ENCODE data around the gene TRPC4.

The TRPC4 gene

GRCh38 chr13:37645181-37645740, 224.3 kb downstream of the TRPC4 start:
- no peak overlapping the region for H3K4me3 ChIP-seq (ENCODE audit: low read length)
- no peaks in the 10 kb centered on the region for H3K4me1 ChIP-seq (ENCODE audit: control insufficient read depth, insufficient read depth, low read length)
- no peaks in the 10 kb centered on the region for H3K27me3 ChIP-seq (ENCODE audit: control insufficient read depth, insufficient read depth, low read length)
- H3K9ac ChIP-seq (ENCODE audit: low read length): no peak overlapping the region
- no peaks in the 10 kb centered on the region for H3K36me3 ChIP-seq (ENCODE audit: control insufficient read depth, insufficient read depth, low read length)
- H3K27ac ChIP-seq (ENCODE audit: low read depth, low read length): no peak overlapping the region

DNA sequence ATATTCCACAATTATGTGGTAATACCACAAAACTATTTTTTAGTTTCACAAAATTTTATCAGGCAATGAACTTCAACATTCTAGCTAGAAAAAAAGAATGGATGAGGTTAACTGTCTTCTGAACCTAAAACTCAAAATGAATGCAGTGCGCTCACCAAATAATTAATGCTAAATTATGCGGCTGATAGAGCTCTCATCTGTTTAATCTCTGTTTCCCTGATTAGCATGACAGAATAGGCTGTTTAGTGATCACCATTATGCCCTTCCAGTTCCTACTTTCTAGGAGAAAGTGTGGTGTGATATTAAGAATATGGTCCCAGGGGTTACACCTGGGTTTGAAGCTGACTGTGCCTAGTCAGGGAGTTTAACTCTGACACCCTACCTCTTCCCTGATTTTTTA, 228.2 kb downstream of the TRPC4 start:
- Histone ChIP-seq H3K27ac (ENCODE audit: low read depth, low read length) (no peak overlapping the region), H3K9ac (ENCODE audit: low read length) (no peak overlapping the region), H3K4me3 (ENCODE audit: low read length) (no peak overlapping the region), H3K4me1 (ENCODE audit: control insufficient read depth, insufficient read depth, low read length) (no peaks in the 10 kb centered on the region), H3K36me3 (ENCODE audit: control insufficient read depth, insufficient read depth, low read length) (no peaks in the 10 kb centered on the region), H3K27me3 (ENCODE audit: control insufficient read depth, insufficient read depth, low read length) (no peaks in the 10 kb centered on the region)

GRCh38 chr13:37640499-37640898, 229.1 kb downstream of the TRPC4 start:
- H3K27ac ChIP-seq (ENCODE audit: low read depth, low read length): no peak overlapping the region
- H3K27me3 ChIP-seq (ENCODE audit: control insufficient read depth, insufficient read depth, low read length): no peaks in the 10 kb centered on the region
- H3K9ac ChIP-seq (ENCODE audit: low read length): no peak overlapping the region
- H3K4me3 ChIP-seq (ENCODE audit: low read length): no peak overlapping the region
- H3K4me1 ChIP-seq (ENCODE audit: control insufficient read depth, insufficient read depth, low read length): no peaks in the 10 kb centered on the region
- no peaks in the 10 kb centered on the region for H3K36me3 ChIP-seq (ENCODE audit: control insufficient read depth, insufficient read depth, low read length)

DNA sequence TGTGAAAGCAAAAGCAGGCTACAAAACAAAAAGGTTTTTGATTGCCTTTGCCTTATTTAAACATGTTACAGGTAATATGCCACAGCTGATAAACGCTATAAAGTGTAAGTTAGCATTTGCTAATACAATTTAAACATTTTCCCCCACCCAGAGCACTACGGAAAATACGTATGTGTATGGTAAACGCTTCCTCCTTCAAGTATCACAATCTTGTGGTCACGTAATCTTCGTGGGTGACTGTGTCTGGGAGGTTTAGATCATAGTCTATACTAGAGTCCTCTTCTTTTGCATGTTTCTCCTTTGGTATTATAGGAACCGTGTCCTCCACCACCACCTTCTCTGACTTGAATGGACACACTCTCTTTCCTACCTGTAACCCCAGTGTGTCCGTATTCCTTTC, 232.9 kb downstream of the TRPC4 start:
- H3K27me3 ChIP-seq (ENCODE audit: control insufficient read depth, insufficient read depth, low read length): no peaks in the 10 kb centered on the region
- no peak overlapping the region for H3K9ac ChIP-seq (ENCODE audit: low read length)
- no peak overlapping the region for H3K4me3 ChIP-seq (ENCODE audit: low read length)
- no peak overlapping the region for H3K27ac ChIP-seq (ENCODE audit: low read depth, low read length)
- H3K36me3 ChIP-seq (ENCODE audit: control insufficient read depth, insufficient read depth, low read length): no peaks in the 10 kb centered on the region
- no peaks in the 10 kb centered on the region for H3K4me1 ChIP-seq (ENCODE audit: control insufficient read depth, insufficient read depth, low read length)

- Histone ChIP-seq H3K36me3 (ENCODE audit: control insufficient read depth, insufficient read depth, low read length) (no peaks in the 10 kb centered on the region), H3K27ac (ENCODE audit: low read depth, low read length) (no peak overlapping the region), H3K27me3 (ENCODE audit: control insufficient read depth, insufficient read depth, low read length) (no peaks in the 10 kb centered on the region), H3K4me3 (ENCODE audit: low read length) (no peak overlapping the region), H3K9ac (ENCODE audit: low read length) (no peak overlapping the region), H3K4me1 (ENCODE audit: control insufficient read depth, insufficient read depth, low read length) (peaks cover 3% of the 10 kb centered on the region)
Measured at GRCh38 chr13:37632294-37632693, 237.3 kb downstream of the TRPC4 start.

- H3K4me3 ChIP-seq (ENCODE audit: low read length): no peak overlapping the region
- H3K9ac ChIP-seq (ENCODE audit: low read length): no peak overlapping the region
- H3K4me1 ChIP-seq (ENCODE audit: control insufficient read depth, insufficient read depth, low read length): peaks cover 3% of the 10 kb centered on the region
- H3K27ac ChIP-seq (ENCODE audit: low read depth, low read length): no peak overlapping the region
- H3K27me3 ChIP-seq (ENCODE audit: control insufficient read depth, insufficient read depth, low read length): no peaks in the 10 kb centered on the region
- H3K36me3 ChIP-seq (ENCODE audit: control insufficient read depth, insufficient read depth, low read length): no peaks in the 10 kb centered on the region
Measured at GRCh38 chr13:37627428-37627827, 242.1 kb downstream of the TRPC4 start.

GRCh38 chr13:37621811-37622361, 247.7 kb downstream of the TRPC4 start:
- Histone ChIP-seq H3K36me3 (ENCODE audit: control insufficient read depth, insufficient read depth, low read length) (no peaks in the 10 kb centered on the region), H3K4me1 (ENCODE audit: control insufficient read depth, insufficient read depth, low read length) (no peaks in the 10 kb centered on the region), H3K27ac (ENCODE audit: low read depth, low read length) (no peak overlapping the region), H3K9ac (ENCODE audit: low read length) (no peak overlapping the region), H3K27me3 (ENCODE audit: control insufficient read depth, insufficient read depth, low read length) (no peaks in the 10 kb centered on the region), H3K4me3 (ENCODE audit: low read length) (no peak overlapping the region)

GRCh38 chr13:37618554-37618953, 251.0 kb downstream of the TRPC4 start:
- Histone ChIP-seq H3K27me3 (ENCODE audit: control insufficient read depth, insufficient read depth, low read length) (no peaks in the 10 kb centered on the region), H3K9ac (ENCODE audit: low read length) (no peak overlapping the region), H3K4me3 (ENCODE audit: low read length) (no peak overlapping the region), H3K27ac (ENCODE audit: low read depth, low read length) (no peak overlapping the region), H3K4me1 (ENCODE audit: control insufficient read depth, insufficient read depth, low read length) (no peaks in the 10 kb centered on the region), H3K36me3 (ENCODE audit: control insufficient read depth, insufficient read depth, low read length) (no peaks in the 10 kb centered on the region)

DNA sequence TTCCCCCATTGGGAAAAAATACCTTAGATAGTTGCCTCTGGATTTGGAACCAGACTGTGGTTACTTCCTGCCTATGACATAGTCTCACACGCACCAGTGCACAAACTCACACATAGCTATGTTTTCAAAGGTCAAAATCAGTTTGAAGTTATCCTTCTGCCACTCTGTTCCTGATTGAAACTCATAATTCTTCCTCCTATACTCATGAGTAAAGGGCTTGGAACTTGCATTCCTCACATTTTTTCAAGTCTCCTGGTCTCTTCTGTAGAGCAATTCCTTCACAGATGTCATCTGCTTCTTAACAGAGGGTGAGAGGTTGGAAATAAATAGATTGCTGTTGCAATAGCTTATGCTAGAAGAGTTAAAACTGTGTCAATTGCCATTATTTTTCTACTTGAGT, 252.4 kb downstream of the TRPC4 start:
- no peaks in the 10 kb centered on the region for H3K27me3 ChIP-seq (ENCODE audit: control insufficient read depth, insufficient read depth, low read length)
- H3K4me3 ChIP-seq (ENCODE audit: low read length): no peak overlapping the region
- no peaks in the 10 kb centered on the region for H3K4me1 ChIP-seq (ENCODE audit: control insufficient read depth, insufficient read depth, low read length)
- no peak overlapping the region for H3K27ac ChIP-seq (ENCODE audit: low read depth, low read length)
- H3K9ac ChIP-seq (ENCODE audit: low read length): no peak overlapping the region
- no peaks in the 10 kb centered on the region for H3K36me3 ChIP-seq (ENCODE audit: control insufficient read depth, insufficient read depth, low read length)

- H3K4me1 ChIP-seq (ENCODE audit: control insufficient read depth, insufficient read depth, low read length): no peaks in the 10 kb centered on the region
Measured at GRCh38 chr13:37616131-37616530, 253.4 kb downstream of the TRPC4 start.

GRCh38 chr13:37615276-37615675, 254.3 kb downstream of the TRPC4 start:
- no peaks in the 10 kb centered on the region for H3K27me3 ChIP-seq (ENCODE audit: control insufficient read depth, insufficient read depth, low read length)
- H3K9ac ChIP-seq (ENCODE audit: low read length): no peak overlapping the region
- H3K36me3 ChIP-seq (ENCODE audit: control insufficient read depth, insufficient read depth, low read length): no peaks in the 10 kb centered on the region
- H3K4me3 ChIP-seq (ENCODE audit: low read length): no peak overlapping the region
- H3K4me1 ChIP-seq (ENCODE audit: control insufficient read depth, insufficient read depth, low read length): no peaks in the 10 kb centered on the region
- no peak overlapping the region for H3K27ac ChIP-seq (ENCODE audit: low read depth, low read length)

More at GRCh38 chr13:37616131-37616530, 253.4 kb downstream of the TRPC4 start:
- Histone ChIP-seq H3K27me3 (ENCODE audit: control insufficient read depth, insufficient read depth, low read length) (no peaks in the 10 kb centered on the region), H3K9ac (ENCODE audit: low read length) (no peak overlapping the region), H3K27ac (ENCODE audit: low read depth, low read length) (no peak overlapping the region), H3K36me3 (ENCODE audit: control insufficient read depth, insufficient read depth, low read length) (no peaks in the 10 kb centered on the region), H3K4me3 (ENCODE audit: low read length) (no peak overlapping the region)

DNA sequence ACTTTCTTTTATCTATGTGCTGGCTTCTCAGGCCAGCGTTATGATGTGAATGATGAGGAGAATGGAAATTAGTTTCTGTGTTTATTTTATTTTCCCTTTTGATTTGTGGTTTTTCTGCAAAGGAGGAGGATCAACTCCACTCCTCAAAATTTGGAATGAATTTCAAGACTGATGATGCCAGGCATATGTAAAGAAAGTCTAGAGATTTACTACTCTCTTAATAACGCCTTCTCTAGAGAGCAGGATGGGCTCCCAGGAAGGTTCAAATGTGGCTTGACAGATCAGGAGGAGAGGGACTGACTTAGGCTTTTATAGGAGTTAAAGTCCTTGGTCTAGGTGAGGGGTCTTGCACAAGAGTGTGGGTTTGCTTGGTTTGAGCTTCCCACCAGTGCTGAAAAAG, 255.9 kb downstream of the TRPC4 start:
- Histone ChIP-seq H3K27ac (ENCODE audit: low read depth, low read length) (no peak overlapping the region), H3K27me3 (ENCODE audit: control insufficient read depth, insufficient read depth, low read length) (no peaks in the 10 kb centered on the region), H3K9ac (ENCODE audit: low read length) (no peak overlapping the region), H3K4me1 (ENCODE audit: control insufficient read depth, insufficient read depth, low read length) (no peaks in the 10 kb centered on the region), H3K4me3 (ENCODE audit: low read length) (no peak overlapping the region), H3K36me3 (ENCODE audit: control insufficient read depth, insufficient read depth, low read length) (no peaks in the 10 kb centered on the region)

GRCh38 chr13:37613236-37613635, 256.3 kb downstream of the TRPC4 start:
- Histone ChIP-seq H3K4me3 (ENCODE audit: low read length) (no peak overlapping the region), H3K9ac (ENCODE audit: low read length) (no peak overlapping the region), H3K4me1 (ENCODE audit: control insufficient read depth, insufficient read depth, low read length) (no peaks in the 10 kb centered on the region), H3K36me3 (ENCODE audit: control insufficient read depth, insufficient read depth, low read length) (no peaks in the 10 kb centered on the region), H3K27ac (ENCODE audit: low read depth, low read length) (no peak overlapping the region), H3K27me3 (ENCODE audit: control insufficient read depth, insufficient read depth, low read length) (no peaks in the 10 kb centered on the region)
